ENCODE results near the gene GUK1.

The GUK1 gene

DNA sequence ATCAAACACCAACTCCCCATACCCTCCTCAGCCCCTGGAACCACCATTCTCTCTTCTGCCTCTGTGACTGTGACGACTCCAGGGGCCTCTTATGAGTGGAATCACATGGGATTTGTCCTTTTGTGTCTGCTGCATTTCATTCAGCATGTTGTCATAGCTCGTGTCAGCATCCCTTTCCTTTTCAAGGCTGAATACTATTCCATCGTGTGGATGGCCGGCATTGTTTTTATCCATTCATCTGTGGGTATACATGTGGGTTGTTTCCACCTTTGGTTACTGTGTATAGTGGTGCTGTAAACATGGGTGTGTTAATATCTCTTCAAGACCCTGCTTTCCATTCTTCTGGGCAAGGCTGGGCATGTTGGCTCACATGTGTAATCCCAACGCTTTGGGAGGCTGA, 50.7 kb downstream of the GUK1 start:
- DNase-seq (ENCODE audit: insufficient read length): no peak
- TF ChIP-seq POLR2A (IDR thresholded peaks at IDR 0.05; ENCODE audit: low read depth, low read length): no peak
- no peak for TF ChIP-seq TAF1 (IDR thresholded peaks at IDR 0.05; ENCODE audit: borderline replicate concordance, low read depth, low read length)
- no peak for TF ChIP-seq POLR2AphosphoS5 (IDR thresholded peaks at IDR 0.05; ENCODE audit: low read depth, low read length)
- FAIRE-seq: no peak

DNA sequence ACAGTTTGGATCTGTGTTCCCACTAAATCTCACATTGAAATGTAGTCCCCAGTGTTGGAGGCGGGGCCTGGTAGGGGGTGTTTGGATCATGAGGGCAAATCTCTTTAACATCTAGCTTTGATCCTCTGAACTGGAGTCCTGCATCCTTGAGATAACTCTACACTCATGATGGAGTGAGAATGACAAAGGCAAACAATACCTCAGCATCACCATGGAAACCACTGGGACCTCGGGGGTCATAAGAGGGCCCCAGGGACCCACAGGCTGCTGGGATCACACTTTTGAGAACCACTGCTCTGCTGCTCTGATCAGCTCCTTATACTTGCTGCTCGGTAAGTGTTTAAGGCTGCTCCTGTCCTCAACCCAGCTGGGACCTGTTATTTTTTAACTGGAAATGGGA, 54.4 kb downstream of the GUK1 start:
- TF ChIP-seq TAF1 (IDR thresholded peaks at IDR 0.05; ENCODE audit: borderline replicate concordance, low read depth, low read length) (no peak), POLR2A (IDR thresholded peaks at IDR 0.05; ENCODE audit: low read depth, low read length) (no peak), POLR2AphosphoS5 (IDR thresholded peaks at IDR 0.05; ENCODE audit: low read depth, low read length) (no peak)
- DNase-seq (ENCODE audit: insufficient read length) (no peak), FAIRE-seq (no peak)

DNA sequence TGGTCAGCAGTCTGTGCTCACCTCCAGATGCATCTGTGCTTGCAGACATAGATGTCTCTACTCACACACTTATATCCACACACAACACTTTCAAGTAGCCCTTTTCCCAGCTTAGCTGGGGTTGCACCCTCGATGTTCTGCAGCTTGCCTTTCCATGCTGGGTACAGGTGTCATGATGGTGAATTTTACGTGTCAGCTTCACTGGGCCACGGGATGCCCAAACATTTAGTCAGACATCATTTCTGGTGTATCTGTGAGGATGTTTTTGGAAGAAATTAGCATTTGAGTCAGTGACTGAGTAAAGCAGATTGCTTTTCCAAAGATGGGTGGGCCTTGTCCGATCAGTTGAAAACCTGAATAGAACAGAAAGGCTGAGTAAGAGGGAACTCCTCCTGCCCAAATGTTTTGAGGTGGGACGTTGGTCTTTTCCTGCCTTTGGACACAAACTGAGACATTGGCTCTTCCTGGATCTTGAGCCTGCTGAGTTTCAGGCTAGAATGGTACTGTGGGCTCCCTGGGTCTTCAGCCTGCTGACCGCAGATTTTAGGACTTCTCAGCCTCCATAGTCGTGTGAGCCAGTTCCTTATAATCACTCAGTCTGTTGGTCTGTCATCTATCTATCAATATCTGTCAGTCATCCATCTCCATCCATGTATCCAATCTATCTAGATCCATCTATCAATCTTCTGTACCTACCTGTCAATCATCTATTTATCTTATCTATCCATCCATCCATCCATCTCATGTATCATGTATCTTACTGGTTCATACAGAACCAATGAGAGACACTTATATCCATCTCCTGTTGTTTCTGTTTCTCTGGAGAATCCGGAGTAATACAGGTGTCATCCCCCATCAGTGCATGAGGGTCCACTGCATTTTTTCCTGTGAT, 55.1 kb downstream of the GUK1 start:
- FAIRE-seq (no peak), DNase-seq (ENCODE audit: insufficient read length) (no peak)
- TF ChIP-seq POLR2A (IDR thresholded peaks at IDR 0.05; ENCODE audit: low read depth, low read length) (no peak), TAF1 (IDR thresholded peaks at IDR 0.05; ENCODE audit: borderline replicate concordance, low read depth, low read length) (no peak), POLR2AphosphoS5 (IDR thresholded peaks at IDR 0.05; ENCODE audit: low read depth, low read length) (no peak)

DNA sequence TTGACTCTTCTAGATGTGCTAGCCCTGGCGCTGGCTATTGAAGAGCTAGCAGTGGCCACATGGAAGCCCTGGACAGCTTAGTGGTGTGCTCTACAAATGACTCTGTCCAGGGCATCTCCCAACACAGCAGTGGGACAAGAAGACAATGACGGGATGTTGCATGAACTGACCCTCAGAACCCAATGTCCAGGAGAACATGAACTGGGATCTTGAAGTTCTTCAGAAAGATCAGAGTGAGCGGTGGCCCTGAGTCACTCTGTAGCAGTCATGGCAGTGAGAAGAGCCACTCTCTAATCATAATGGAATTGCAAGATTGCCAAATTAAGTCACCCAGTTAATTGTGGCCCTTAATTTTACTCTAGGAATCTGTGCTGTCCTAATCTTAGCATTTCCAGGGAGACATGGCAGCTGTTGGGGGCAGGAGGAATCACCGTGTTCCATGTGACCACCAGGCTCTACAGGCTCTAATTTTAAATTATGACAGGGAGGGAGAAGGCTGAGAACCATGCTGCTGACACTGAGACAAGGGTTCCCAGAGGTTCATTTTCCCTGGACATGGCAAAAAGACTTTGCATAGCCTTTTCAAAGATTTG, 57.6 kb downstream of the GUK1 start:
- TF ChIP-seq POLR2A (IDR thresholded peaks at IDR 0.05; ENCODE audit: low read depth, low read length) (no peak), POLR2AphosphoS5 (IDR thresholded peaks at IDR 0.05; ENCODE audit: low read depth, low read length) (no peak), TAF1 (IDR thresholded peaks at IDR 0.05; ENCODE audit: borderline replicate concordance, low read depth, low read length) (no peak)
- FAIRE-seq: no peak
- DNase-seq (ENCODE audit: insufficient read length): no peak
